ENCODE measurements around the gene OGN. TPM values are rescaled to one million over a fixed set of nuclear protein-coding genes. Genes with fewer than 3 reads are reported as not detected.
"Not testable (repeated sequence)": the region's sequence is repeated elsewhere in the genome, so short reads cannot be mapped to it uniquely, and the experiment has no call there.

Gene OGN
- total RNA-seq, 1 donor from 2014 or later, result 2.8 TPM

DNA sequence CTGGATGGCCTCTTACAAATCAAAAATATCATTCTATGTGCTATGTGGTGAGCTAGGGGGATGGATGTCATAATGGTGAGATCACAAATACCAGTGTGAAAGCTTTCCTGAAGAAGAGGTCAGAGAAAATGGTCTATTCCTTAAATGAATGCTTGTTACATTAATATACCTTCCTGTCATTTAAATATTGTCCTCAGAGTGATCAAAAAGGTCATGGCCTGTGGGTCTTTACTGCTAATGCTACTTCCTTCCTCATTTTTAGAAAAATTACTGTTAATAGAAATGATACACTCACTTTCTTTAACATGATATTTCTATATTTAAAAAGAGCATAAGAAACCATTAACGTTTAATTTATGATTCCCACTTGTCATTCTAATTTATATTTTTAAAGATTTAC is 10.2 kb upstream of the OGN start:
- no peaks in the 10 kb centered on the region for H3K4me1 Mint-ChIP-seq (ENCODE audit: unreplicated experiment)

GRCh38 chr9:92411157-92411556 is 6.8 kb upstream of the OGN start:
- H3K36me3 Mint-ChIP-seq; H3K27ac Mint-ChIP-seq; H3K4me3 Mint-ChIP-seq; H3K27me3 Mint-ChIP-seq; H3K4me1 Mint-ChIP-seq (ENCODE audit: unreplicated experiment); DNase-seq (ENCODE audit: extremely low spot score, unreplicated experiment); H3K9me3 Mint-ChIP-seq: not testable (repeated sequence)

More for the DNA sequence above, 10.2 kb upstream of the OGN start:
- DNase-seq (ENCODE audit: extremely low spot score, unreplicated experiment), result no peak
- Mint-ChIP-seq H3K9me3 (no peaks in the 10 kb centered on the region), H3K27me3 (no peaks in the 10 kb centered on the region), H3K27ac (no peak overlapping the region), H3K4me3 (no peak overlapping the region), H3K36me3 (no peaks in the 10 kb centered on the region)
- TF ChIP-seq, protein P1, sequence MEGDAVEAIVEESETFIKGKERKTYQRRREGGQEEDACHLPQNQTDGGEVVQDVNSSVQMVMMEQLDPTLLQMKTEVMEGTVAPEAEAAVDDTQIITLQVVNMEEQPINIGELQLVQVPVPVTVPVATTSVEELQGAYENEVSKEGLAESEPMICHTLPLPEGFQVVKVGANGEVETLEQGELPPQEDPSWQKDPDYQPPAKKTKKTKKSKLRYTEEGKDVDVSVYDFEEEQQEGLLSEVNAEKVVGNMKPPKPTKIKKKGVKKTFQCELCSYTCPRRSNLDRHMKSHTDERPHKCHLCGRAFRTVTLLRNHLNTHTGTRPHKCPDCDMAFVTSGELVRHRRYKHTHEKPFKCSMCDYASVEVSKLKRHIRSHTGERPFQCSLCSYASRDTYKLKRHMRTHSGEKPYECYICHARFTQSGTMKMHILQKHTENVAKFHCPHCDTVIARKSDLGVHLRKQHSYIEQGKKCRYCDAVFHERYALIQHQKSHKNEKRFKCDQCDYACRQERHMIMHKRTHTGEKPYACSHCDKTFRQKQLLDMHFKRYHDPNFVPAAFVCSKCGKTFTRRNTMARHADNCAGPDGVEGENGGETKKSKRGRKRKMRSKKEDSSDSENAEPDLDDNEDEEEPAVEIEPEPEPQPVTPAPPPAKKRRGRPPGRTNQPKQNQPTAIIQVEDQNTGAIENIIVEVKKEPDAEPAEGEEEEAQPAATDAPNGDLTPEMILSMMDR (conservative IDR thresholded peaks at IDR 0.05), result no peak

- peaks cover 5% of the 10 kb centered on the region for H3K4me1 Mint-ChIP-seq (ENCODE audit: unreplicated experiment)
- no peak for DNase-seq (ENCODE audit: extremely low spot score, unreplicated experiment)
- no peak overlapping the region for H3K4me3 Mint-ChIP-seq
- H3K36me3 Mint-ChIP-seq, result no peaks in the 10 kb centered on the region
- TF ChIP-seq, protein P1 (conservative IDR thresholded peaks at IDR 0.05), result no peak
- no peaks in the 10 kb centered on the region for H3K9me3 Mint-ChIP-seq
- no peaks in the 10 kb centered on the region for H3K27me3 Mint-ChIP-seq
- H3K27ac Mint-ChIP-seq, result no peak overlapping the region
These were observed 4.5 kb upstream of the OGN start for GRCh38 chr9:92408747-92409478.

GRCh38 chr9:92407818-92408217 is 3.4 kb upstream of the OGN start:
- Mint-ChIP-seq H3K36me3 (no peaks in the 10 kb centered on the region), H3K27ac (no peak overlapping the region), H3K4me3 (no peak overlapping the region), H3K4me1 (ENCODE audit: unreplicated experiment) (peaks cover 5% of the 10 kb centered on the region), H3K27me3 (no peaks in the 10 kb centered on the region), H3K9me3 (no peaks in the 10 kb centered on the region)
- TF ChIP-seq, protein P1 (conservative IDR thresholded peaks at IDR 0.05), result no peak
- DNase-seq (ENCODE audit: extremely low spot score, unreplicated experiment), result no peak

GRCh38 chr9:92406477-92406876 is 2.1 kb upstream of the OGN start:
- Mint-ChIP-seq H3K36me3 (no peaks in the 10 kb centered on the region), H3K4me1 (ENCODE audit: unreplicated experiment) (peaks cover 5% of the 10 kb centered on the region), H3K4me3 (no peak overlapping the region), H3K27ac (no peak overlapping the region), H3K9me3 (no peaks in the 10 kb centered on the region), H3K27me3 (no peaks in the 10 kb centered on the region)
- TF ChIP-seq, protein P1 (conservative IDR thresholded peaks at IDR 0.05), result no peak
- no peak for DNase-seq (ENCODE audit: extremely low spot score, unreplicated experiment)

- no peaks in the 10 kb centered on the region for H3K27me3 Mint-ChIP-seq
- H3K4me3 Mint-ChIP-seq, result no peak overlapping the region
- TF ChIP-seq, protein P1 (conservative IDR thresholded peaks at IDR 0.05), result no peak
- DNase-seq (ENCODE audit: extremely low spot score, unreplicated experiment), result no peak
- H3K9me3 Mint-ChIP-seq, result no peaks in the 10 kb centered on the region
- H3K4me1 Mint-ChIP-seq (ENCODE audit: unreplicated experiment), result peaks cover 5% of the 10 kb centered on the region
- H3K36me3 Mint-ChIP-seq, result no peaks in the 10 kb centered on the region
- H3K27ac Mint-ChIP-seq, result no peak overlapping the region
These were observed 1.4 kb upstream of the OGN start for GRCh38 chr9:92405818-92406217.

All from type B pancreatic cell (in vitro differentiated cells).